GM19438 (cell line): Measurements from ENCODE around the gene EIF6.
A peak's percentile ranks its signal among the peaks of the same experiment; 100 is the strongest.

Experiments used
- ATAC-seq: cut with Tn5 transposase; IDR thresholded peaks from one replicate; pipeline ENCODE4 v1.9.1; 2021; ENCODE audit warnings: low read depth; ENCODE audit not compliant: unreplicated experiment

The EIF6 gene

GRCh38 chr20:35314816-35315631, 30.5 kb upstream of the EIF6 start:
- ATAC-seq, result no peak

- no peak for ATAC-seq
These were observed 27.7 kb upstream of the EIF6 start for GRCh38 chr20:35312318-35312717.

GRCh38 chr20:35311822-35312221, 27.2 kb upstream of the EIF6 start:
- no peak for ATAC-seq

- no peak for ATAC-seq
These were observed 26.8 kb upstream of the EIF6 start for GRCh38 chr20:35311409-35311808.

- ATAC-seq, result no peak
These were observed 23.4 kb upstream of the EIF6 start for GRCh38 chr20:35307666-35308653.

- ATAC-seq, result no peak
These were observed 22.5 kb upstream of the EIF6 start for GRCh38 chr20:35306931-35307517.

- no peak for ATAC-seq
These were observed 21.3 kb upstream of the EIF6 start for GRCh38 chr20:35305682-35306556.

- ATAC-seq, result no peak
These were observed 20.4 kb upstream of the EIF6 start for GRCh38 chr20:35304956-35305355.

- peak; percentile 63 for ATAC-seq
These were observed 19.3 kb upstream of the EIF6 start for GRCh38 chr20:35303735-35304491.

GRCh38 chr20:35303382-35303734, 18.8 kb upstream of the EIF6 start:
- no peak for ATAC-seq

- no peak for ATAC-seq
These were observed 18.1 kb upstream of the EIF6 start for GRCh38 chr20:35302421-35303335.

GRCh38 chr20:35301426-35301825, 16.9 kb upstream of the EIF6 start:
- no peak for ATAC-seq

- ATAC-seq, result no peak
These were observed 16.1 kb upstream of the EIF6 start for GRCh38 chr20:35300469-35301262.

- no peak for ATAC-seq
These were observed 15.2 kb upstream of the EIF6 start for GRCh38 chr20:35299780-35300179.

- ATAC-seq, result no peak
These were observed 13.7 kb upstream of the EIF6 start for GRCh38 chr20:35298264-35298663.

- no peak for ATAC-seq
These were observed 13.2 kb upstream of the EIF6 start for GRCh38 chr20:35297740-35298139.

GRCh38 chr20:35297155-35297554, 12.6 kb upstream of the EIF6 start:
- no peak for ATAC-seq

- no peak for ATAC-seq
These were observed 11.6 kb upstream of the EIF6 start for GRCh38 chr20:35296101-35296554.
